Activated CD4-positive, CD25-positive, alpha-beta regulatory T cell treated with anti-CD3 and anti-CD28 coated beads, Interleukin-2, amount 50 U/mL, for 72 hours (primary cell): ENCODE measurements around the gene CCDC92.
"Not testable (repeated sequence)": the region's sequence is repeated elsewhere in the genome, so short reads cannot be mapped to it uniquely, and the experiment has no call there.

Source experiments
- DNase-seq: peaks from one replicate; pipeline ENCODE4 v3.0.0; 2021

The CCDC92 gene

DNA sequence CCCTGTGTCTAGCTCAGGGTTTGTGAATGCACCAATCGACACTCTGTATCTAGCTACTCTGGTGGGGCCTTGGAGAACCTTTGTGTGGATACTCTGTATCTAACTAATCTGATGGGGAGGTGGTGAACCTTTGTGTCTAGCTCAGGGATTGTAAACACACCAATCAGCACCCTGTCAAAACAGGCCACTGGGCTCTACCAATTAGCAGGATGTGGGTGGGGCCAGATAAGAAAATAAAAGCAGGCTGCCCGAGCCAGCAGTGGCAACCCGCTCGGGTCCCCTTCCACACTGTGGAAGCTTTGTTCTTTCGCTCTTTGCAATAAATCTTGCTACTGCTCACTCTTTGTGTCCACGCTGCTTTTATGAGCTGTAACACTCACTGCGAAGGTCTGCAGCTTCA is 25.1 kb downstream of the CCDC92 start:
- DNase-seq: not testable (repeated sequence)

DNA sequence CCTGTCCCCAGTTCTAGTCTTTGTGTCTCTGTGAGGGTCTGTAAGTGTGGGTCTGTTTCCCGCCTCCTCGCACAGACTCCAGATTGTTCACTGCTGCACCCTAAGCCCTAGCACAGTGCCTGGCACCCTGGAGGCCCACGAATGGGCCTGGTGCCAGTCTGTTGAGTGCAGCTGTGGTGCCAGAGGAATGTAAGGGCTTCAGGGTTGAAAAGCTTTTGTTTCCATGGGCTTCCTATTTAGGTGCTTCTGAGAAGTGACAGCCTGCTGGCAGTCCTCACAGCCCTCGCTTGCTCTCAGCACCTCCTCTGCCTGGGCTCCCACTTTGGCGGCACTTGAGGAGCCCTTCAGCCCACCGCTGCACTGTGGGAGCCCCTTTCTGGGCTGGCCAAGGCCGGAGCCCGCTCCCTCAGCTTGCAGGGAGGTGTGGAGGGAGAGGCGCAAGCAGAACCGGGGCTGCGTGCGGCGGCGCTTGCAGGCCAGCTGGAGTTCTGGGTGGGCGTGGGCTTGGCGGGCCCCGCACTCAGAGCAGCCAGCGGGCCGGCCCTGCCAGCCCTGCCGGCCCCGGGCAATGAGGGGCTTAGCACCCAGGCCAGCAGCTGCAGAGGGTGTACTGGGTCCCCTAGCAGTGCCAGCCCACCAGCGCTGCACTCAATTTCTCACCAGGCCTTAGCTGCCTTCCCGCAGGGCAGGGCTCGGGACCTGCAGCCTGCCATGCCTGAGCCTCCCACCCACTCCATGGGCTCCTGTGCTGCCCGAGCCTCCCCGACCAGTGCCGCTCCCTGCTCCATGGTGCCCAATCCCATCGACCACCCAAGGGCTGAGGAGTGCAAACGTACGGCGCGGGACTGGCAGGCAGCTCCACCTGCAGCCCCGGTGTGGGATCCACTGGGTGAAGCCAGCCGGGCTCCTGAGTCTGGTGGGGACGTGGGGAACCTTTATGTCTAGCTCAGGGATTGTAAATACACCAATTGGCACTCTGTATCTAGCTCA is 25.8 kb downstream of the CCDC92 start:
- not testable (repeated sequence) for DNase-seq

DNA sequence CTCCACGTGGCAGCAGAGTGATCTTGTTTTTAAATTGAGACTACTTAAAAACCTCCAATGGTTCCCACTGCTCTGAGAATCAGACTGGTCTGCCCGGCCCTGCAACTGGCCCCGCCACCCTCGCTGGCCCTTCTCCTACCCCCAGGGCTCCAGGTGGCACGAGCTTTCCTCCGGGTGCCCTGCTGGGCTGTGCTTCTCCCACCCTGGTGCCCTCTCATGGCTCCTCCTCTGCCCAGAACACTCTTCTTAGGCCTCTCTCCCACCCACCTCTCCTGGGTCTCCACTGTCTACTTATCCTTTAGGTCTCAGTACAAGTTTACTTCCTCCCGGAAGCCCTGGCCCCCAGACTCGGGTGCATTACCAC is 26.5 kb downstream of the CCDC92 start:
- no peak for DNase-seq

DNA sequence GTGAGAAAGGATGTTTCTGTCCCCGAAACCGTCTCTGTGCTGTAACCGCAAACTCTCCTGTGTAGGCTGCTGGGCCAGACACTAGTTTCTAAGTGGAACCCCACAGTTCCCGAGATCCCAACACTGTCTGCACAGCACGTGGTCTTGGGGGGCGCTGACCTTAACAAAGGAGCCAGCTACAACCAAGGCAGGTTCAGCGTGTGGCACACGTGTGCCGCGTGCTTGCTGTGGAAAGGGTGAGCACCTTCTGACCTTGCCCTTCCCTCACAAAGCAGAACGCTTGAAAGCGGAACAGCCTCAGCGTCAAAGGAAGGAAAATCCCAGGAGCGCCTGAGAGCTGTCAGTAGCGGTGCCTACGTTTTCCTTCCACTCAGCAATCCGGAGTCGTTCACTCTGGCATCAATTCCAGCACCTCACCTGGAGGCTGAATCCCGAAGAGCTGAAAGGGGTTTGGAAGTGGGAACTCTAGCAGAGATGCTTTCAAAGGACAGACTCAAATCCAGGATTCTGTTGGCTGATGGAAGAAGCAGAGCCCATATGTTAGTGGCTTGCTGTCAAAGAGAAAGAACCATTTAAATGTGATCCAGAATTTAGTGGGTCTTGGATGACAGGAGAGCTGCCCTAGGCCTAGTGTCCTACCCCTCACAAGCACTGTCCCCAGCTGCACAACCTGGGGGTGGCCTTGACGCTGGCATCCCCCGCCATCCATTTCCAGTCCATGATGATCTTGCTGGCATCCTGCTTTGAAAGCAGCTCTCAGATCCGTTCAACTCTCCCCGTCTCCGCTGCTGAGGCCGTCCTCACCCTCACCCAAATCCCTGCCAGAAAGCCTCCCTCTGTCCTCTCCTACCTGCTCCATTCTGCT is 27.1 kb downstream of the CCDC92 start:
- DNase-seq: no peak

DNA sequence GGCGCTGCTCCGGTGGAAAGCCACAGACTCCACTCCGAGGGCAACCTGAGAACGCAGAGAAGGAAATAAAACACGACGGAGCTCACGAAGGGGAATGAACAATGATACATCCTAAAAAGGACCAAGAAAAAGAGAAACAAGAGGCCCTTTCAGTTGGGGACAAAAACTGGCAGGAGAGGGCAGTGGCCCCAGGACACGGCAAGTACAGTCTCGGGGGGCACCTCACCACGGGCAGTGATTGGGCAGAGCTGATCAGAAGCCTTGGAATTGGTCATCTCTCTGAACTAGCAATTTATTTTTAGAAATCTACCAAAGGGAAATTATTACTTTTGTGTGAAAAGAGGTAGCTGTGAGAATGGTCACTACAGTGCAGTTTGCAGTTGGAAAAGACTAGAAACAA is 27.9 kb downstream of the CCDC92 start:
- no peak for DNase-seq

DNA sequence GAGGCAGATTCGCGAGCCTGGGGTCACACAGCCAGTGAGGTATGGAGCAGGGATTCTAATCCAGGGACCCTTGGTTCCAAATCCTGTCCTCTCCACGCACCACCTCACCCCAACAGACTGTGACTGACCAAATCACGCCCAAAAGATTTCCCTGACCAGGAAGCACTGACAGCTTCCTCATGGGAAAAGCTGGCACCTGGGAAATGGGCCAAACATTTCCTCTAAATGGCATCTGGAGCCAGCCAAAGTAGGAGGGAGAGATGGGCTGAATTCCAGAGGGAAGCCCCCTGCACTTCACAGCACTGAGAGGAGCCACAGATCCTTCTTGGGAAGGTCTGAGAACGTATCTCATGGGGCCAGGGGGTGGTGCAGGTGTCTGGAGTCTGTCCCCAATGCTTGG is 28.8 kb downstream of the CCDC92 start:
- no peak for DNase-seq

DNA sequence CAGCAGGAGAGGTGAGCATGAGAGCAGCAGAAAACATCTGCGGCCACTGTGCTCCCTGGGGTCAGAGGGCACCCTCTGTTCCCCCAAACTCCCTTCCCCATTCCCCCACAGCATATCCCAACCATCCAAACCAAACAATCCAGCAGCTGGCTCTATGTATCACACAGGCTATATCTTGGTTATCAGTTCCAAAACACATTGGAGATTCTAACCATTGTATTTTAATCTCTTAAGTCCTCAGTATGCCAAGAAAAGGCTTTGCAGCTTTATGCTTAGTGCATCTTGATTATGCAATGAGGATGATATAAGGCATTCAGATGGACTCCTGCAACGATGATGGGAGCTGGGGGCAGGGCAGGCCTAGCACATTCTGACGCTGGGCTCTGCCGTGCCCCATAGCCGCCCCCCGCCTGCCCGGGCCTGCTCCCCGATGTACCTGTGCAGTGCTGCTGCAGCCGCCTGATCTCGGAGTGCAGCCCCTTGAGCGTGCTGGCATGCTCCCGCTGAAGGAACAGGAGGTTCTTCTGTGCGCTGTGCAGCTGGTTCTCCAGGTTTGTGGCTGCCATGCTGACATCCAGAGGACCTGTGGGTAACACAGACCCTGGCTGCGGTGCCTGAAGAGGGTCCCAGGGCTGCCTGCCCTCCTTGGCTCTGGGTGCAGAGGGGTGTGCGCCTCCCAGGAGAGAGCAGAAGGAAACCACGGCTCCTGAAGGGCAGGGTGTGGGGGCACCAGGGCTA is 29.6 kb downstream of the CCDC92 start:
- no peak for DNase-seq

DNA sequence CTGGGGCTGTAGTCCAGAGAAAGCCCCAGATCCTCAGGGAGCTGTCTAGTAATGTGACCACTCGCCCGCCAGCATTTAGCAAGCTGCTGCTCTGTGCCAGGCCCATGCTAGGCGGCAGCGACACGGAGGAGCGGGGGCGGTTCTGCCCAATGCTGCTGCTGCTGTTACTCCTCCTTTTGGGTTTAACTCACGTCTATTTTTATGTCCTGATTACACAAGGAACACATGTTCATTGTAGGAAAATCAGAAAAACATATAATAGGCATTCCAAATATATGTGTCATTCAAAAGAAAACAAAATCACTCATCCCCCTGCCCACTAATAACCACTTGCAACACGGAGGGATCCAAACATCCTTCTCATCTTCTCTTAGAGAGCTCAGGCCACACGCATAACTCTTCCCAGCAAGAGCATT is 30.4 kb downstream of the CCDC92 start:
- no peak for DNase-seq

DNA sequence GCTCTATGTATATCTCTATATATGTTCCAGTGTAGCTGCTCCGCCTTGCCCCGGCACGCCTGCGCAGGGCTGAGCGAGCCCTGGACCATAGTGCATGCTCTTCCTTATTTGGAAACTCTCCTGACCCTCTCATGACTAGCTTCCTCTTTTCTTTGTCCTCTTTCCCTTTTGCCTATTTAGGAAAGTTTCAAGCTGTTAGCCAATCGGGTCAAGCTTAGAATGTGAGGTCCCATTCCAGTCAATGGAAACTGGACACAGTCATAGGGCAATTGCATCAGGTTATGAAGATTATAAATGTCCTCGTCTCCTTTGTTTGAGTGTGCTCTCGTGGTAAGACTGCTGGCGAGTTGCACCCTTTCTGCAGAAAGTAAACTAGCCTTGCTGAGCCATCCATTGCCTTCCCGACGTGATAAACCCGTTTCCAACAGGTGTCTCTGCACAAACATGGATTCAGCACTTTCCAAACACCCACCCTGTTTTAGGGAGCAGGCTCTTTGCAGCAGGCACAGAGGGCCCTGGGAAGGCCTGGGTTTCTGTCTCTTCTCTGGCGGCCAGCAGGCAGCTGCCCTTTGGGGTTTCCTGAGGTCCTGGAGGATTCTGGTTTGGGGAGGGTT is 30.9 kb downstream of the CCDC92 start:
- DNase-seq: no peak

DNA sequence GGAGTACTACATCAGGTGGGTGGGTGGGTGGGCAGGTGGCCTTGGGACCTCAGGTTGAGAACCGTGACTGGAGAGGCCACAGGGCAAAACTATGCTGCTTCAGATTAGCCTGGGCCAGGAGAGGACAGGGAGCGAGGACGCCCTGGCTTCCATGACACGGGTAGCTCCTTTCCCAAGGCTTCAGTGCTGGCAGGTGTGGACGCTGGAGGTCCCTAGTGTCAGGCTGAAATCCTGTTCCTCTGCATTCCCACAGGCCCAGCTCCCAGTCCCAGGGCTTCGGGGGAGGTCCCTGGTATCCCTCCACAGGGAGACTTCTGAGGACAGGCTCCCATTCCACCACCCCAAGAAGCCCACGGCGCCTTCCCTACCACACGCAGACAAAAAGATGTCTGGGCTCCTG is 31.6 kb downstream of the CCDC92 start:
- DNase-seq: no peak

DNA sequence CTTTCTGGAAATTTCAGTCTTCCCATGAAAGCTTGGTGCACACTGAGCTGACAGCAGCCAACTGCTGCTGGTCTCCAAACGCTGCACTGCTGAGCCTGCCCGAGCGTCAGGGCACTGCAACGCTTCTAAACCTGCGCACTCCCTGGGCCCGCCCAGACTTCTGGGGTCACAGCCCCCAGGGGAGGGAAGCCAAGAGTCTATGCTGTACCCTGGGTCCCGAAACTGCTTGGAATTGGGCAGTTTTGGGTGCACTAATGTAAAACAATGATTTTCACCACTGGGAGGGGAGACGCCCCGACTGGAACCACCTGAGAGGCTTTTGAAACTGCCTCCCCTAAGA is 32.0 kb downstream of the CCDC92 start:
- no peak for DNase-seq

DNA sequence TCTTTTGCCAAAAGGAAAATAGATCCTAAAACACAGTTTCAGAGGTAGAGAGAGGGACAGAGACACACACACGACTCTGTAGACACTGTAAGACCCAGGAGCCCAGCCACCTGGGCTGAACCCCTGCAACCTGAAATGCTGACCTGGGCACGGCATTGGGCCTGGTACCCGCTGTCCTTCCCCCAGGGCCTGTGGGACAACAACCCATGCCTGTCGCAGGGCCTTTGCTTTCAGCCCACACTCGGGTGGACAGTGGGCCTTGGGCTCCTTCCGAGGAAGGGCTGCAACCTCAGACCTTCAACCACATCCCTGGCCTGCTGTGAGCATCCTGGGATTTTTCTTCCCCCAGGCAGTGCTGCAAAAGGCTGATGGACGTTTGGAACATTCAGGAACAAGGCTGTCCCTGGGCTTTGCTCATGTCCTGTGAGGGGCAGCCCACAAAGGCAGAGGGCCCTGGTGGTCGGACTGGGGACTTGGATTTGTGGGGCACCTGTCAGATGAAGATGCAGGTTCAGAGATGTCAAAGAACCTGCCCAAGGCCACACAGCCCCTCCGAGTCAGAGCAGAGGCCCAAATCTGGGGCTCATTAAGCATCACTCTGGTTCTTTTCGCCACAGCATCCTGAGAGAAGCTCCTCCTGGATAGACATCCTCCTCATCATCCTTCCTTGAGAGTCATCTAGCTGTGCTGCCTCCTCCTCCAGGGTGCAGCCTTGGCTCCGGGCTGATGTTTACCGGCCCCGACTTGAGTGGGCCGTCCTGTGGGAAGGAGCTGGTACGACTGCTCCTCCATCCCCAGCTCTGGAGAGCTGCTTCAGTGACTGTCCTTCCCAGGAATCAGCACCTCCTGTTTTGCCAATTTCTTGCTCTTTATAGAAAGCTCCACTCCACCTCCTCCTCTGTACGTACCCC is 32.7 kb downstream of the CCDC92 start:
- DNase-seq: no peak

DNA sequence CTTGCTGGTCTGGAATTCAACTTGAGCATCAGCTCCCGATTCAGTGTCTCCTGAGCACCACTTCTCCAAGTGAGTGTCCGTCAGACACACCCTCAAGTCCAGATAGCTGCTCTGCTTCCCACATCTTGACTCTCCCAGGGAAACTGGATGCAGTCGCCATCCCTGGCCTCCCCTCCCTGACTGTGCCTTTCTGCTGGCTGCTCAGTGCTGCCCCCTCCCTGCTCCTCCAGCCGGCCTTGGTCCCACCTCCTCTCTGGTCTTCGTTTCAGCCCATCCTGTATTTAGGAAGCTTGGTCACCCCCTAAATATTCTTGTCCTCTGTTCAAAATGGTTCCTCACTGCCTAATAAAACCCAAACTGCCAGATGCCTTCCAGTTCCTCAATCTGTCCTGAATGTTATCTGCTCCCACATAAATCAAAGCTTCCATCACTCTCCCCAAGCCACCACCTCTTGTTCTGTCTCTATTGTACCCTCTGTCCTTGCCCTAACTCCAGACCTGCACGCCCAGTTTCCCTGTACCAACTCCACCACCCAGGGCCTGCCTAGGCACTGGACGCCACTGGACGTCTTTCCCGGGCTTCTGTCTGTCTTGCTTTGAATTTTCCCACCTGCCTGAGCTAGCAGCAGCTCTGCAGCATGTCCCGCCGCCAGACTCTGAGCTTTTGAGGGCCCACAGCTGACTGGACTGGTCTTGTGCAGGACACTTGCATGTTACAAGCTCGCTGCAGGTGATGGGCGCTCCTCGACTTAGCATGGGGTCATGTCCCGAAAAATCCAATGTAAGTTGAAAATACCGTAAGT is 33.8 kb downstream of the CCDC92 start:
- no peak for DNase-seq

DNA sequence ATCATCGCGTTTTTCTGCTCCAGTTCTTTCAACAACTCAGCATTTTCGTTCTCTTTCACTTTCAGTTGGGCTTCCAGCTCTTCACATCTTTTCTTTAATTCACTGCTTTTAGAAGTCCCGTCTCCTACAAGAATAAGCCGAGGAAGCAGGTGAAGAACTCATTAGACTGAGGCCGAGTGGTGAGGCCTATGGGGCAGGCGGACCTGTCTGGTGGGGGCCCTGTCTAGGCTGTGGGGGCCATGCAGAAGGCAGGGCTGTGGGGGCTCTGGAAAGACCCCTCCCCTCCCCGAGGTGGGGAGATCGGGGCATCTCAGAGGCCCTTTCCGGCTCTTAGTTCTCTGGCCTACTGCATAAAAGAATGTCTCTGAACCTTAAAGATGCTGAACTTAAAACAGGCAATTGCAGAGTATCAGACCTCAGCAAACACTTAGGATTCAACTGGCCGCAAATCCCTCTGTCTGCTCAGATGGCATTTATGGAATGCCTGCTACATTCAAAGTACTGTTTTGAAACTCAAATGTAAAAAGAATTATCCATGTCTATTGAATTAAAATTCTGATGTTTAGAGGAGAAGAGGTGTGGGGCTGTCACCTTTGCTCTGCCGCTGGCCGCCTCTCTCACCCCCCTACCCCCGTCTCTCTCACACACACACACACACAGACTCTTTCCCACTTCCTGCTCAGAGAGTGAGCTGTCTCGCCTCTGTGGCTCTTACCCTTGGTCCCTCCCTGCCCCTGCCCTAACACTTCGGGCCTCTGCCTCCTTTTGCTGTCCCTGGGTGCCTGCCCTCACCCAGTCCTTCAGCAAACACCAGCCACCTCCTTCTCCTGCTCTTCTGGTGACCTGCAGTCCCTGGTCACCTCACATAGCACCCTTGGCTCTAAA is 34.7 kb downstream of the CCDC92 start:
- DNase-seq: peak; percentile 54

DNA sequence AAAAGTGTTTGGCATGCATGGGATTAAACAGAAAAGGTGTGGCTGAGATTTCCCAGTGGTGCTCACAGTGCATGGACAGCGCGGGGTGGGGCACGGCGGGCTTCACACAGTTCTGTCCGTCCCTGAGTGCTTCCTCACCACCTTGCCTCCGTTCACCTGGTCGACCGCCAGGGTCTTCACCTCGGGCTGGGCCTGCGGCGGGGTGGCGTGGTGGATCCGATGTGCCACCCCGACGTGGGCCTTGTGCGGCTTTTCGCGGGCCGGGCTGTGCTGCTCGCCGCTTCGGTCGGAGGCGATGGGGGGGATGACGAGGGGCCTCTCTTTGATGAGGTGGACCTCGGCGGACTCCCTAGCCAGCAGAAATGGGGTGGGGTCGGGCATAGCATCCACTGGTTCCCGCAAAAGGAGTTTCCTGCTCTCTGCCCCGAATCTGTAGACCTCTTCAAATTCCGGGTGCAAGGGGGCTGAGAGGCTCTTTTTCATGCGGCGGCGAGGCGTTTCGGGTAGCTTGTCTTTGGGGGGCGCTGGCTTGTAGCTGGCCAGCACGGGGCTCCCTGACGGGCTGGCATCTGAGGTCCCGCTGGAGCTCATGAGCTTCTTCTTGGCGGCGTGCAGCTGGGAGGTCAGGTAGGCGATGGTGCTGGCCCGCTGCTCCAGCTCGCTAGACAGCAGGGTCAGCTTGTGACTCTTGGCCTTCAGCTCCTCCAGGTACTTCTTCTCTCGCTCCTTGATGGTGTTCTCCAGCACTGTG is 35.5 kb downstream of the CCDC92 start:
- DNase-seq: no peak

DNA sequence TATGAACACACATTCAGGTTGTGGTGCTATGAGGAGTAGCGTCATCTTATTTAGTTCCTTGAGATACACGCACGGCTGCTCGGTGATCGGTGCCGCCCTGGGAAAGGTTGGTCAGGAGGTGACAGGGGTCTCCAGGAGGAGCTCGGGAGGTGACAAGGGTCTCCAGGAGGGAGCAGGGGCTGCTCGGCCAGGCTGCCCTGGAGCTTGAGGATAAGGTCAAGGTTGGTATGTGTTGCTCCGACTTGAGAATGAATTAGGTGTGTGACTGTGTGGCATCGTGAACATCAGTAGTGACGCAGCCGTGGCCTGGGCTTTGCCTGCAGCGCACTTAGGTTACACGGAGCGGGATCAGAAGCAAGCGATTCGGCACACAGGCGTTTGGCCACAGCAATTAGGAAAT is 36.2 kb downstream of the CCDC92 start:
- DNase-seq: no peak

DNA sequence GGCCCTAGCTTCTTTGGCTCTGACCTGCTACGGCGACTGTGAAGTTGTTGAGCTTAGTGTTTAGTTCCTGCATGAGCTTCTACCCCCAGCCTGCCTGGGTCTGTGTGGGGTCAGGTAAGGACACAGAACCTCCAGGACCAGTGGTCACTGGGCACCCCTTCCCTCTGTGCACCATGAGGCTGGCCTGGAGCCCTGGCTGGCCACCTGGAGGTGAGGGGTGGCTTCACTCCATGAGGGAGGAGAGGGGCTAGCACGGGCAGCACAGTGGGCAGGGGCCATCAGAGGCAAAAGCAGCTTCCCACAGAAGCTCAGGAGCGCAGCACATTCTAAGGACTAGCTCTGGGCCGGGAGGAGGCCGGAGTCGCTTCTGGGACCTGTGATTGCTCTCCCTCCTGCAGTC is 36.7 kb downstream of the CCDC92 start:
- DNase-seq: no peak

DNA sequence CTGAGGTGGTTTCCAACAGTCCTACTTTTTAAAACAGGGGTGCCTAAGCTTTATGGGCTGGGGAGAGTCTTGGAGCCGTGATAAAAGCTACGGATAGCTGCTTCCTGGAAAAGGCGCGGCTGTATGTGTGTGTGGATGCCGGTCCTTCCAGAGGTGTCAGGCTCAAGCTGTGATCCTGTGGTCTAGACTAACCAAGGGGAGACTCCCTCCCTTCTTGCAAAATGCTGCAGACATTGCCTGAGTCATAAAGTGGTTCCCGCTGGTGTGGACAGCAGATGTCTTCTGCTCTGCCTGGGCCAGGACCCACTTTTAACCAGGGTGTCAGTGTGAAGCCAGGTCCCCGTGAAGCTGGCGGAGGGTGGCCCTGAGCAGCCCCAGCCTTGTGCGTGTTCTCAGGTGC is 37.8 kb downstream of the CCDC92 start:
- no peak for DNase-seq

DNA sequence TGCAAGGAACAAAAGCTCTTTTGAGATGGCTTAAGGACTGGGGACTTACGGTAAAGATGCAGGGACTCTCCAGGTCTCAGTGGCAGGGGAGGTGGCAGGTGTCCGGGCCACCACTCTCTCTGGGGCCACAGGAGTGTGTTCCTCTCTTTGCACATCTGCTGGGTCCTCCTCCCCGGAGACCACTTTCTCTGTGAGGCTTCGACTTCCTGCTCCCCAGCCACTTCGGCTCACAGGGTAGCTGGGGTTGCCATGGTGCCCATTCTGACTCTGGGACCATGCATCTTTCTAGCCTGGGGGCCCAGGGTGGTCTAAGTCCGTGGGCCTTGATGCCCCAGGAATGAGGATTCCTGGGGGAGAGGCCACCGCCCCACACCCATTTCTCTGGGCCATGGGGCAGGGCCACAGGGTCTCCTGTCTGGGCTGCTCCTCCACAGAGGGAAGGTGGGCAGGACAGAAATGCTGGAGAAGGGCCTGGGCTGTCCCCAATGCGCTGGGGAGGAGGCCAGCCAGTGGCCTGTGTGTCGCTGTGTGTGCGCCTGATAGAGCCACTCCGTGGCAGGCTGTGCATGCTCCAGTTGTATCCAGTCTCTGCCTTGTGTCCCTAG is 38.5 kb downstream of the CCDC92 start:
- DNase-seq: peak; percentile 18
